ENCODE results near the gene SLC35B1.
"Not testable (repeated sequence)": the region's sequence is repeated elsewhere in the genome, so short reads cannot be mapped to it uniquely, and the experiment has no call there.

SLC35B1 gene

GRCh38 chr17:49730785-49731434, 23.1 kb upstream of the SLC35B1 start:
- no peak overlapping the region for H3K4me3 ChIP-seq (ENCODE audit: low read length)
- H3K27me3 ChIP-seq (ENCODE audit: insufficient read depth, low read length) = no peaks in the 10 kb centered on the region
- H3K27ac ChIP-seq (ENCODE audit: low read depth, low read length) = no peak overlapping the region
- 95% methylated on average over 5 of the region's 5 CpGs for WGBS
- no peaks in the 10 kb centered on the region for H3K4me1 ChIP-seq (ENCODE audit: insufficient read depth, low read length)
- H3K9me3 ChIP-seq (ENCODE audit: insufficient read depth, low read depth, low read length) = no peaks in the 10 kb centered on the region
- H3K9ac ChIP-seq (ENCODE audit: low read depth, low read length) = no peak overlapping the region
- peaks cover 8% of the 10 kb centered on the region for H3K36me3 ChIP-seq (ENCODE audit: insufficient read depth, low read length)

- 89% methylated on average over 4 of the region's 4 CpGs for whole genome bisulfite sequencing
- no peak overlapping the region for H3K4me3 ChIP-seq (ENCODE audit: low read length)
- H3K9me3 ChIP-seq (ENCODE audit: insufficient read depth, low read depth, low read length) = no peaks in the 10 kb centered on the region
- H3K27ac ChIP-seq (ENCODE audit: low read depth, low read length) = no peak overlapping the region
- no peak overlapping the region for H3K9ac ChIP-seq (ENCODE audit: low read depth, low read length)
- peaks cover 15% of the 10 kb centered on the region for H3K36me3 ChIP-seq (ENCODE audit: insufficient read depth, low read length)
- H3K27me3 ChIP-seq (ENCODE audit: insufficient read depth, low read length) = no peaks in the 10 kb centered on the region
- H3K4me1 ChIP-seq (ENCODE audit: insufficient read depth, low read length) = no peaks in the 10 kb centered on the region
Observed at GRCh38 chr17:49730078-49730784, 22.5 kb upstream of the SLC35B1 start.

- Histone ChIP-seq H3K9ac (ENCODE audit: low read depth, low read length) (no peak overlapping the region), H3K27ac (ENCODE audit: low read depth, low read length) (no peak overlapping the region), H3K9me3 (ENCODE audit: insufficient read depth, low read depth, low read length) (no peaks in the 10 kb centered on the region), H3K36me3 (ENCODE audit: insufficient read depth, low read length) (peaks cover 15% of the 10 kb centered on the region), H3K27me3 (ENCODE audit: insufficient read depth, low read length) (no peaks in the 10 kb centered on the region), H3K4me3 (ENCODE audit: low read length) (no peak overlapping the region), H3K4me1 (ENCODE audit: insufficient read depth, low read length) (no peaks in the 10 kb centered on the region)
- WGBS = 95% methylated on average over 3 of the region's 3 CpGs
Observed at GRCh38 chr17:49729069-49729468, 21.3 kb upstream of the SLC35B1 start.

GRCh38 chr17:49728425-49728824, 20.7 kb upstream of the SLC35B1 start:
- peaks cover 15% of the 10 kb centered on the region for H3K36me3 ChIP-seq (ENCODE audit: insufficient read depth, low read length)
- H3K4me1 ChIP-seq (ENCODE audit: insufficient read depth, low read length) = no peaks in the 10 kb centered on the region; the same call in 1 of the 2 replicates
- H3K9me3 ChIP-seq (ENCODE audit: insufficient read depth, low read depth, low read length) = no peaks in the 10 kb centered on the region
- no peaks in the 10 kb centered on the region for H3K27me3 ChIP-seq (ENCODE audit: insufficient read depth, low read length)
- H3K9ac ChIP-seq (ENCODE audit: low read depth, low read length) = no peak overlapping the region
- no peak overlapping the region for H3K27ac ChIP-seq (ENCODE audit: low read depth, low read length)
- 95% methylated on average over 5 of the region's 5 CpGs for WGBS
- no peak overlapping the region for H3K4me3 ChIP-seq (ENCODE audit: low read length)

GRCh38 chr17:49727380-49727779, 19.6 kb upstream of the SLC35B1 start:
- Histone ChIP-seq H3K9ac (ENCODE audit: low read depth, low read length) (no peak overlapping the region), H3K27ac (ENCODE audit: low read depth, low read length) (no peak overlapping the region), H3K4me1 (ENCODE audit: insufficient read depth, low read length) (no peaks in the 10 kb centered on the region; the same call in 1 of the 2 replicates), H3K36me3 (ENCODE audit: insufficient read depth, low read length) (peaks cover 17% of the 10 kb centered on the region), H3K4me3 (ENCODE audit: low read length) (no peak overlapping the region), H3K9me3 (ENCODE audit: insufficient read depth, low read depth, low read length) (no peaks in the 10 kb centered on the region), H3K27me3 (ENCODE audit: insufficient read depth, low read length) (no peaks in the 10 kb centered on the region)
- WGBS = 97% methylated on average over 4 of the region's 4 CpGs

GRCh38 chr17:49725452-49726130, 17.8 kb upstream of the SLC35B1 start:
- Histone ChIP-seq H3K36me3 (ENCODE audit: insufficient read depth, low read length) (peaks cover 30% of the 10 kb centered on the region), H3K27me3 (ENCODE audit: insufficient read depth, low read length) (no peaks in the 10 kb centered on the region), H3K4me3 (ENCODE audit: low read length) (no peak overlapping the region), H3K9me3 (ENCODE audit: insufficient read depth, low read depth, low read length) (no peaks in the 10 kb centered on the region), H3K4me1 (ENCODE audit: insufficient read depth, low read length) (no peaks in the 10 kb centered on the region; the same call in 1 of the 2 replicates), H3K27ac (ENCODE audit: low read depth, low read length) (no peak overlapping the region), H3K9ac (ENCODE audit: low read depth, low read length) (no peak overlapping the region)
- WGBS = 95% methylated on average over 7 of the region's 7 CpGs

- H3K9ac ChIP-seq (ENCODE audit: low read depth, low read length); H3K9me3 ChIP-seq (ENCODE audit: insufficient read depth, low read depth, low read length); H3K4me1 ChIP-seq (ENCODE audit: insufficient read depth, low read length); H3K27me3 ChIP-seq (ENCODE audit: insufficient read depth, low read length); H3K4me3 ChIP-seq (ENCODE audit: low read length); H3K27ac ChIP-seq (ENCODE audit: low read depth, low read length): not testable (repeated sequence)
- peaks cover 40% of the 10 kb centered on the region for H3K36me3 ChIP-seq (ENCODE audit: insufficient read depth, low read length)
- WGBS = 94% methylated on average over 6 of the region's 6 CpGs
Observed at GRCh38 chr17:49724552-49724951, 16.8 kb upstream of the SLC35B1 start.

GRCh38 chr17:49723423-49723822, 15.7 kb upstream of the SLC35B1 start:
- Histone ChIP-seq H3K36me3 (ENCODE audit: insufficient read depth, low read length) (peaks cover 45% of the 10 kb centered on the region), H3K4me1 (ENCODE audit: insufficient read depth, low read length) (no peaks in the 10 kb centered on the region; the same call in 1 of the 2 replicates), H3K9me3 (ENCODE audit: insufficient read depth, low read depth, low read length) (no peaks in the 10 kb centered on the region), H3K9ac (ENCODE audit: low read depth, low read length) (no peak overlapping the region), H3K4me3 (ENCODE audit: low read length) (no peak overlapping the region), H3K27me3 (ENCODE audit: insufficient read depth, low read length) (no peaks in the 10 kb centered on the region), H3K27ac (ENCODE audit: low read depth, low read length) (no peak overlapping the region)
- 87% methylated on average over 8 of the region's 8 CpGs for WGBS

- 92% methylated on average over 3 of the region's 3 CpGs for WGBS
- Histone ChIP-seq H3K4me3 (ENCODE audit: low read length) (no peak overlapping the region), H3K9ac (ENCODE audit: low read depth, low read length) (no peak overlapping the region), H3K9me3 (ENCODE audit: insufficient read depth, low read depth, low read length) (no peaks in the 10 kb centered on the region), H3K4me1 (ENCODE audit: insufficient read depth, low read length) (no peaks in the 10 kb centered on the region; the same call in 1 of the 2 replicates), H3K27ac (ENCODE audit: low read depth, low read length) (no peak overlapping the region), H3K27me3 (ENCODE audit: insufficient read depth, low read length) (no peaks in the 10 kb centered on the region), H3K36me3 (ENCODE audit: insufficient read depth, low read length) (peaks cover 58% of the 10 kb centered on the region)
Observed at GRCh38 chr17:49722066-49722465, 14.3 kb upstream of the SLC35B1 start.

GRCh38 chr17:49717371-49717861, 9.7 kb upstream of the SLC35B1 start:
- Histone ChIP-seq H3K36me3 (ENCODE audit: insufficient read depth, low read length) (peaks cover 80% of the 10 kb centered on the region), H3K4me3 (ENCODE audit: low read length) (no peak overlapping the region), H3K4me1 (ENCODE audit: insufficient read depth, low read length) (no peaks in the 10 kb centered on the region), H3K27me3 (ENCODE audit: insufficient read depth, low read length) (no peaks in the 10 kb centered on the region), H3K27ac (ENCODE audit: low read depth, low read length) (no peak overlapping the region), H3K9me3 (ENCODE audit: insufficient read depth, low read depth, low read length) (no peaks in the 10 kb centered on the region), H3K9ac (ENCODE audit: low read depth, low read length) (no peak overlapping the region)
- WGBS = 97% methylated on average over 10 of the region's 10 CpGs

GRCh38 chr17:49716668-49717364, 9.1 kb upstream of the SLC35B1 start:
- no peaks in the 10 kb centered on the region for H3K4me1 ChIP-seq (ENCODE audit: insufficient read depth, low read length)
- H3K27me3 ChIP-seq (ENCODE audit: insufficient read depth, low read length) = no peaks in the 10 kb centered on the region
- no peak overlapping the region for H3K27ac ChIP-seq (ENCODE audit: low read depth, low read length)
- 93% methylated on average over 1 of the region's 1 CpG for WGBS
- H3K36me3 ChIP-seq (ENCODE audit: insufficient read depth, low read length) = peaks cover 79% of the 10 kb centered on the region
- no peaks in the 10 kb centered on the region for H3K9me3 ChIP-seq (ENCODE audit: insufficient read depth, low read depth, low read length)
- no peak overlapping the region for H3K4me3 ChIP-seq (ENCODE audit: low read length)
- H3K9ac ChIP-seq (ENCODE audit: low read depth, low read length) = no peak overlapping the region
